GM12878 (cell line): Measurements from ENCODE around the gene HERC2. TPM values are rescaled to one million over a fixed set of nuclear protein-coding genes. Genes with fewer than 3 reads are reported as not detected.

Source experiments
- ATAC-seq: fragments of 200-7000 bp; cut with Tn5 transposase; 3 replicates; pipeline ENCODE4 v1.9.1; 2020; ENCODE audit warnings: mild to moderate bottlenecking, moderate library complexity
- BruUV-seq: library from RNA; stranded (reverse); fragments of 400-500 nt; replicated peaks from 2 replicates; lab custom pipeline; 2021; lab: Mats Ljungman, UMichigan
- CTCF ChIA-PET: fragments of 300-600 bp; sonication (Branson Sonifier 250); formaldehyde crosslinking; extraction: SDS; loops from one replicate; lab custom pipeline; 2021; ENCODE audit warnings: inconsistent platforms; lab: Yijun Ruan, JAX
- POLR2A ChIA-PET: fragments of 350-600 bp; formaldehyde crosslinking; extraction: SDS; loops from one replicate; lab custom pipeline; 2021; ENCODE audit warnings: inconsistent platforms; lab: Charles Lee
- RAD21 ChIA-PET: fragments of 300-600 bp; sonication (Branson Sonifier 250); formaldehyde crosslinking; loops from one replicate; lab custom pipeline; 2023; ENCODE audit warnings: antibody characterized with exemption; ENCODE audit not compliant: unreplicated experiment; lab: Charles Lee
- SMC1A ChIA-PET: fragments of 300-600 bp; sonication (Branson Sonifier 250); formaldehyde crosslinking; loops from one replicate; lab custom pipeline; 2023; ENCODE audit not compliant: unreplicated experiment, uncharacterized antibody; lab: Charles Lee
- DNase-seq: peaks from one replicate; pipeline ENCODE4 v3.0.0-alpha.2; 2011; ENCODE audit warnings: low read depth, low spot score
- FAIRE-seq: peaks from 3 replicates; lab custom pipeline; 2011; peaks lifted over from hg19 to GRCh38; lab: Jason Lieb, UNC
- H2AFZ ChIP-seq: 2 replicates; pipeline ENCODE4 v1.6.0; 2011; ENCODE audit warnings: low read depth, low read length, control low read depth; ENCODE audit not compliant: control insufficient read depth
- H3K27ac ChIP-seq: 2 replicates; pipeline ENCODE4 v1.5.1; 2011; ENCODE audit warnings: control low read depth; ENCODE audit not compliant: control insufficient read depth, insufficient read depth
- H3K27me3 ChIP-seq, 2 experiments: replicated peaks in 1 of 2; 2 replicates each; pipeline versions ENCODE4 v1.6.0 to v1.6.1; 2011; ENCODE audit warnings: low read length in 1 of 2; ENCODE audit not compliant: control insufficient read depth in 2 of 2, insufficient read depth in 2 of 2
- H3K36me3 ChIP-seq, 2 experiments: 2 replicates each; pipeline ENCODE4 v1.5.1; 2011; ENCODE audit warnings: low read length in 1 of 2; ENCODE audit not compliant: control insufficient read depth in 2 of 2, insufficient read depth in 2 of 2
- H3K4me1 ChIP-seq: 2 replicates; pipeline ENCODE4 v1.6.1; 2011; ENCODE audit warnings: mild to moderate bottlenecking, low read length, moderate library complexity, mixed read lengths; ENCODE audit not compliant: control insufficient read depth, insufficient read depth
- H3K4me2 ChIP-seq: 2 replicates; pipeline ENCODE4 v1.6.0; 2011; ENCODE audit warnings: control low read depth; ENCODE audit not compliant: control insufficient read depth, insufficient read depth
- H3K4me3 ChIP-seq: fragments of 200-600 bp; sonication (generic); 2 replicates; pipeline ENCODE4 v1.5.1; 2016
- H3K79me2 ChIP-seq: 2 replicates; pipeline ENCODE4 v1.6.0; 2011; ENCODE audit warnings: low read length; ENCODE audit not compliant: control insufficient read depth, insufficient read depth
- H3K9ac ChIP-seq: 2 replicates; pipeline ENCODE4 v1.8.0; 2011; ENCODE audit warnings: low read length, control low read depth, mixed read lengths; ENCODE audit not compliant: control insufficient read depth, insufficient read depth
- H3K9me3 ChIP-seq: replicated peaks from 3 replicates; pipeline ENCODE4 v1.5.1; 2011; ENCODE audit warnings: mild to moderate bottlenecking, low read length; ENCODE audit not compliant: control insufficient read depth, insufficient read depth
- H4K20me1 ChIP-seq: 2 replicates; pipeline ENCODE4 v1.6.0; 2011; ENCODE audit not compliant: control insufficient read depth, insufficient read depth
- BHLHE40 ChIP-seq, 2 experiments: fragments of 450-650 bp in 1 of 2; IDR thresholded peaks; 2 replicates each; pipeline ENCODE4 v1.6.1; 2011 to 2017; ENCODE audit warnings: low read depth in 2 of 2, borderline replicate concordance in 1 of 2, improper control_type of control experiment in 1 of 2, low read length in 1 of 2, mild to moderate bottlenecking in 1 of 2
- BMI1 ChIP-seq: fragments of 450-650 bp; IDR thresholded peaks from 2 replicates; pipeline ENCODE4 v1.6.1; 2016; ENCODE audit warnings: mild to moderate bottlenecking, moderate library complexity, borderline replicate concordance
- CREM ChIP-seq: IDR thresholded peaks from 2 replicates; pipeline ENCODE4 v1.6.1; 2014; ENCODE audit warnings: antibody characterized with exemption, low read depth
- HCFC1 ChIP-seq: fragments of 150-350 bp; IDR thresholded peaks from 2 replicates; pipeline ENCODE4 v1.6.1; 2014; ENCODE audit warnings: low read length
- MTA2 ChIP-seq: fragments of 450-650 bp; IDR thresholded peaks from 2 replicates; pipeline ENCODE4 v1.6.1; 2016; ENCODE audit warnings: low read depth, mild to moderate bottlenecking, moderate library complexity
- PAX8 ChIP-seq: fragments of 450-650 bp; IDR thresholded peaks from 2 replicates; pipeline ENCODE4 v1.6.1; 2017; ENCODE audit warnings: mild to moderate bottlenecking, moderate library complexity
- RBBP5 ChIP-seq: fragments of 200-600 bp; sonication (generic); conservative IDR thresholded peaks from 2 replicates; pipeline ENCODE4 v1.6.1; 2016
- SIX5 ChIP-seq: IDR thresholded peaks from 2 replicates; pipeline ENCODE4 v1.6.1; 2011; ENCODE audit warnings: mild to moderate bottlenecking, low read depth, low read length, moderate library complexity; ENCODE audit not compliant: severe bottlenecking
- STAT1 ChIP-seq: fragments of 450-650 bp; conservative IDR thresholded peaks from 2 replicates; pipeline ENCODE4 v1.6.1; 2014; ENCODE audit warnings: antibody characterized with exemption, mild to moderate bottlenecking
- WGBS: methylation state at CpG from one replicate; pipeline ENCODE4 v1.1.6; 2016; ENCODE audit warnings: low lambda C conversion rate; ENCODE audit not compliant: insufficient replicate concordance, insufficient coverage; ENCODE audit errors: missing lambda C conversion rate; 5-methylcytosine and 5-hydroxymethylcytosine counted together
- in situ Hi-C: fragments of 300-500 bp; cut with MboI; formaldehyde crosslinking; loops from 9 replicates; pipeline ENCODE4 v1.14.3; 2018; ENCODE audit warnings: mixed read lengths
- intact Hi-C: fragments of 100-400 bp; cut with micrococcal nuclease; formaldehyde crosslinking; loops from one replicate; pipeline ENCODE4 v1.14.2; 2022; ENCODE audit not compliant: unreplicated experiment
- polyA plus RNA-seq, 11 experiments: library from polyadenylated mRNA; depleted of rRNA in 4 of 11; unstranded in 6 of 11; stranded (reverse) in 5 of 11; fragments of >200 nt; fragmentation: Nextera tagmentation in 4 of 11; fragmentation: Illumina TruSeq in 1 of 11; extraction: Ambion mirVana in 4 of 11; extraction: Trizol in 1 of 11; gene quantifications; 1 replicate in 1 of 11; 2 replicates in 10 of 11; pipeline versions ENCODE4 v1.2.1 to v1.2.3, GENCODE V29; 2011 to 2016; ENCODE audit warnings: inconsistent platforms in 2 of 11, missing spikeins in 2 of 11, low read depth in 1 of 11
- total RNA-seq, 4 experiments: library from RNA; depleted of rRNA in 3 of 4; stranded (reverse); fragments of >200 nt in 3 of 4; fragmentation: Illumina TruSeq in 1 of 4; extraction: Trizol in 1 of 4; gene quantifications; 2 replicates each; pipeline versions ENCODE4 v1.2.1 to v1.2.3, GENCODE V29; 2013 to 2021
- TF ChIP-seq, protein P1 (sequence below): IDR thresholded peaks from 2 replicates; pipeline ENCODE4 v1.6.1; 2011; ENCODE audit warnings: borderline replicate concordance, low read depth, mild to moderate bottlenecking, moderate library complexity, low read length; ENCODE audit not compliant: insufficient read depth, poor library complexity, severe bottlenecking
- TF ChIP-seq, protein P2 (sequence below): fragments of 150-350 bp; IDR thresholded peaks from 2 replicates; pipeline ENCODE4 v1.6.1; 2016; ENCODE audit warnings: low read depth, low read length
- TF ChIP-seq, protein P3 (sequence below): IDR thresholded peaks from 2 replicates; pipeline ENCODE4 v1.6.1; 2011; ENCODE audit warnings: low read depth, low read length, improper control_type of control experiment, borderline replicate concordance
- TF ChIP-seq, protein P4 (sequence below): fragments of 450-650 bp; IDR thresholded peaks from 2 replicates; pipeline ENCODE4 v1.6.1; 2017; ENCODE audit warnings: mild to moderate bottlenecking, low read depth, inconsistent platforms; ENCODE audit not compliant: poor library complexity, severe bottlenecking

Gene HERC2
- total and polyA plus RNA-seq, 10 of the 15 experiments (the other 5 are each of a cell fraction or from before 2014, with no cell fraction given), result 6.1 to 39.0 (median 24.0) TPM

DNA sequence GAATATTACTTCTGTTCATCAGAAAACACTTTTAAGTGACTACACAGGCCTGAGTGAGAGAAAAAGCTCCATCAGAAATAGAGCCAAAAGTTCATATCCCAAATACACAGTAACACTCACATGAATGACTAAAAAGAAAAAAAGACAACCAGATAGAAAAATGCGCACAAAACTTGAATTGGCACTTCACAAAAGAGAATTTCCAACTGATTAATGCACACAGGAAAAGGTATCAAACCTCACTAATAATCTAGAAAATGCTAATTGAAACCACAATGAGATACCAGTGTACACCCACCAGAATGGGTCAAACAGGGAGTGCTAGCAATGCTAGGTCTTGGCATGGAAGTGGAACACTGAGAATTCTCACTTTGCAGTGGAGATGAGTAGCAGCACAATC is 78.6 kb downstream of the HERC2 start:
- no TSS peak for BruUV-seq
- intact Hi-C loops, result no loop called here
- in situ Hi-C loops, result no loop called here

More for the DNA sequence above, 78.6 kb downstream of the HERC2 start:
- TF ChIP-seq HCFC1, result no peak
- no peak for TF ChIP-seq MTA2
- TF ChIP-seq BMI1, result no peak
- no peak for TF ChIP-seq BHLHE40 (IDR thresholded peaks at IDR 0.05; ENCODE audit: borderline replicate concordance in 1 of 2, low read depth in 2 of 2, low read length in 1 of 2)
- no peak for TF ChIP-seq PAX8
- no peak for TF ChIP-seq SIX5
- TF ChIP-seq RBBP5, result no peak
- TF ChIP-seq, protein P1, sequence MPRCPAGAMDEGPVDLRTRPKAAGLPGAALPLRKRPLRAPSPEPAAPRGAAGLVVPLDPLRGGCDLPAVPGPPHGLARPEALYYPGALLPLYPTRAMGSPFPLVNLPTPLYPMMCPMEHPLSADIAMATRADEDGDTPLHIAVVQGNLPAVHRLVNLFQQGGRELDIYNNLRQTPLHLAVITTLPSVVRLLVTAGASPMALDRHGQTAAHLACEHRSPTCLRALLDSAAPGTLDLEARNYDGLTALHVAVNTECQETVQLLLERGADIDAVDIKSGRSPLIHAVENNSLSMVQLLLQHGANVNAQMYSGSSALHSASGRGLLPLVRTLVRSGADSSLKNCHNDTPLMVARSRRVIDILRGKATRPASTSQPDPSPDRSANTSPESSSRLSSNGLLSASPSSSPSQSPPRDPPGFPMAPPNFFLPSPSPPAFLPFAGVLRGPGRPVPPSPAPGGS, result no peak
- TF ChIP-seq CREM, result no peak
- TF ChIP-seq, protein P2, sequence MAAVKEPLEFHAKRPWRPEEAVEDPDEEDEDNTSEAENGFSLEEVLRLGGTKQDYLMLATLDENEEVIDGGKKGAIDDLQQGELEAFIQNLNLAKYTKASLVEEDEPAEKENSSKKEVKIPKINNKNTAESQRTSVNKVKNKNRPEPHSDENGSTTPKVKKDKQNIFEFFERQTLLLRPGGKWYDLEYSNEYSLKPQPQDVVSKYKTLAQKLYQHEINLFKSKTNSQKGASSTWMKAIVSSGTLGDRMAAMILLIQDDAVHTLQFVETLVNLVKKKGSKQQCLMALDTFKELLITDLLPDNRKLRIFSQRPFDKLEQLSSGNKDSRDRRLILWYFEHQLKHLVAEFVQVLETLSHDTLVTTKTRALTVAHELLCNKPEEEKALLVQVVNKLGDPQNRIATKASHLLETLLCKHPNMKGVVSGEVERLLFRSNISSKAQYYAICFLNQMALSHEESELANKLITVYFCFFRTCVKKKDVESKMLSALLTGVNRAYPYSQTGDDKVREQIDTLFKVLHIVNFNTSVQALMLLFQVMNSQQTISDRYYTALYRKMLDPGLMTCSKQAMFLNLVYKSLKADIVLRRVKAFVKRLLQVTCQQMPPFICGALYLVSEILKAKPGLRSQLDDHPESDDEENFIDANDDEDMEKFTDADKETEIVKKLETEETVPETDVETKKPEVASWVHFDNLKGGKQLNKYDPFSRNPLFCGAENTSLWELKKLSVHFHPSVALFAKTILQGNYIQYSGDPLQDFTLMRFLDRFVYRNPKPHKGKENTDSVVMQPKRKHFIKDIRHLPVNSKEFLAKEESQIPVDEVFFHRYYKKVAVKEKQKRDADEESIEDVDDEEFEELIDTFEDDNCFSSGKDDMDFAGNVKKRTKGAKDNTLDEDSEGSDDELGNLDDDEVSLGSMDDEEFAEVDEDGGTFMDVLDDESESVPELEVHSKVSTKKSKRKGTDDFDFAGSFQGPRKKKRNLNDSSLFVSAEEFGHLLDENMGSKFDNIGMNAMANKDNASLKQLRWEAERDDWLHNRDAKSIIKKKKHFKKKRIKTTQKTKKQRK, result no peak
- TF ChIP-seq STAT1, result no peak
- TF ChIP-seq, protein P3, sequence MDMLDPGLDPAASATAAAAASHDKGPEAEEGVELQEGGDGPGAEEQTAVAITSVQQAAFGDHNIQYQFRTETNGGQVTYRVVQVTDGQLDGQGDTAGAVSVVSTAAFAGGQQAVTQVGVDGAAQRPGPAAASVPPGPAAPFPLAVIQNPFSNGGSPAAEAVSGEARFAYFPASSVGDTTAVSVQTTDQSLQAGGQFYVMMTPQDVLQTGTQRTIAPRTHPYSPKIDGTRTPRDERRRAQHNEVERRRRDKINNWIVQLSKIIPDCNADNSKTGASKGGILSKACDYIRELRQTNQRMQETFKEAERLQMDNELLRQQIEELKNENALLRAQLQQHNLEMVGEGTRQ, result no peak
- TF ChIP-seq, protein P4, sequence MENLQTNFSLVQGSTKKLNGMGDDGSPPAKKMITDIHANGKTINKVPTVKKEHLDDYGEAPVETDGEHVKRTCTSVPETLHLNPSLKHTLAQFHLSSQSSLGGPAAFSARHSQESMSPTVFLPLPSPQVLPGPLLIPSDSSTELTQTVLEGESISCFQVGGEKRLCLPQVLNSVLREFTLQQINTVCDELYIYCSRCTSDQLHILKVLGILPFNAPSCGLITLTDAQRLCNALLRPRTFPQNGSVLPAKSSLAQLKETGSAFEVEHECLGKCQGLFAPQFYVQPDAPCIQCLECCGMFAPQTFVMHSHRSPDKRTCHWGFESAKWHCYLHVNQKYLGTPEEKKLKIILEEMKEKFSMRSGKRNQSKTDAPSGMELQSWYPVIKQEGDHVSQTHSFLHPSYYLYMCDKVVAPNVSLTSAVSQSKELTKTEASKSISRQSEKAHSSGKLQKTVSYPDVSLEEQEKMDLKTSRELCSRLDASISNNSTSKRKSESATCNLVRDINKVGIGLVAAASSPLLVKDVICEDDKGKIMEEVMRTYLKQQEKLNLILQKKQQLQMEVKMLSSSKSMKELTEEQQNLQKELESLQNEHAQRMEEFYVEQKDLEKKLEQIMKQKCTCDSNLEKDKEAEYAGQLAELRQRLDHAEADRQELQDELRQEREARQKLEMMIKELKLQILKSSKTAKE, result no peak
- Histone ChIP-seq H3K9ac (no peak overlapping the region), H3K4me3 (no peak overlapping the region), H3K79me2 (no peaks in the 10 kb centered on the region), H3K27me3 (no peaks in the 10 kb centered on the region), H3K36me3 (peaks cover 0 to 11% of the 10 kb centered on the region in 2 experiments; a peak in 3 of 4 replicates), H2AFZ (no peak overlapping the region), H3K4me2 (no peak overlapping the region), H4K20me1 (no peaks in the 10 kb centered on the region), H3K9me3 (no peaks in the 10 kb centered on the region; the same call in 2 of the 3 replicates), H3K4me1 (no peaks in the 10 kb centered on the region), H3K27ac (no peak overlapping the region)
- CTCF ChIA-PET, result no interaction called here
- no peak for ATAC-seq
- SMC1A ChIA-PET, result no interaction called here
- 86% methylated on average over 1 of the region's 1 CpG for WGBS
- FAIRE-seq, result no peak
- POLR2A ChIA-PET, result no interaction called here
- RAD21 ChIA-PET, result no interaction called here
- no peak for DNase-seq
